ENCODE data around the gene DYNLT2B. TPM values are rescaled to one million over a fixed set of nuclear protein-coding genes. Genes with fewer than 3 reads are reported as not detected.

Gene DYNLT2B
- total and polyA plus RNA-seq, 2 donors (not counting 3 experiments of a cell fraction or from before 2014, with no cell fraction given): 9.2 to 13.9 TPM

GRCh38 chr3:196350067-196350466 lies 32.0 kb upstream of the DYNLT2B start:
- TF ChIP-seq FOS (IDR thresholded peaks at IDR 0.05; ENCODE audit: borderline replicate concordance, insufficient read depth, low read length) (no peak), MAX (IDR thresholded peaks at IDR 0.05; ENCODE audit: insufficient read depth, insufficient read length) (no peak), POLR2AphosphoS5 (IDR thresholded peaks at IDR 0.05; ENCODE audit: insufficient read depth, low read depth, low read length) (no peak), CTCF (IDR thresholded peaks at IDR 0.05; ENCODE audit: extremely low read depth in 1 of 2, insufficient read depth in 1 of 2, low read depth in 1 of 2, low read length in 2 of 2) (no peak), JUN (IDR thresholded peaks at IDR 0.05; ENCODE audit: borderline replicate concordance, insufficient read depth, insufficient read length, low read depth) (no peak), EZH2 (IDR thresholded peaks at IDR 0.05; ENCODE audit: borderline replicate concordance, low read depth, low read length, severe bottlenecking) (no peak), MYC (IDR thresholded peaks at IDR 0.05; ENCODE audit: low read depth, low read length) (no peak), POLR2A (IDR thresholded peaks at IDR 0.05; ENCODE audit: low read depth, low read length) (no peak), GATA2 (IDR thresholded peaks at IDR 0.05; ENCODE audit: insufficient read depth, insufficient read length, low read depth, low read length) (no peak)
- FAIRE-seq (no peak), DNase-seq (ENCODE audit: low read depth, low spot score) (no peak)
- CTCF ChIA-PET: interaction anchor here (1.2 kb wide), 1 partner anchor 39 kb away, joined by 5 read pairs; no protein-coding TSS in a partner anchor
- H3K36me3 ChIP-seq (ENCODE audit: control insufficient read depth in 2 of 2, extremely low read depth in 1 of 2, insufficient read depth in 2 of 2, low read length in 2 of 2): peaks cover 0 to under 1% of the 10 kb centered on the region in 2 experiments
- H3K27ac ChIP-seq (ENCODE audit: insufficient read depth, low read depth, low read length): no peak overlapping the region
- no peaks in the 10 kb centered on the region for H3K9me3 ChIP-seq (replicated peaks; ENCODE audit: control insufficient read depth, insufficient read depth, low read length)
- no peak overlapping the region for H3K9ac ChIP-seq (replicated peaks; ENCODE audit: extremely low read depth, insufficient read depth, low read length)
- no peaks in the 10 kb centered on the region for H3K9me1 ChIP-seq (replicated peaks; ENCODE audit: control insufficient read depth, extremely low read depth, insufficient read depth, low read length)
- intact Hi-C loops (cut with micrococcal nuclease) (no loop called here), dilution Hi-C loops (cut with MboI; ENCODE audit: extremely low pct_ligation_motif_present, low sequenced_read_pairs) (no loop called here)
- H3K4me3 ChIP-seq (replicated peaks in 1 of 3; ENCODE audit: insufficient read depth in 1 of 3, low read depth in 1 of 3, low read length in 3 of 3): no peak overlapping the region
- H3K79me2 ChIP-seq (ENCODE audit: control insufficient read depth, insufficient read depth, low read length): no peaks in the 10 kb centered on the region
- H3K4me2 ChIP-seq (ENCODE audit: insufficient read depth, low read length): no peak overlapping the region
- no peaks in the 10 kb centered on the region for H4K20me1 ChIP-seq (replicated peaks; ENCODE audit: control insufficient read depth, extremely low read depth, insufficient read depth, low read length)
- H3K4me1 ChIP-seq (ENCODE audit: control insufficient read depth, extremely low read depth, insufficient read depth, low read length): no peaks in the 10 kb centered on the region
- POLR2A ChIA-PET: no interaction called here
- H2AFZ ChIP-seq (ENCODE audit: low read depth, low read length): no peak overlapping the region
- BruUV-seq (replicated peaks): no TSS peak
- H3K27me3 ChIP-seq (ENCODE audit: control insufficient read depth in 2 of 2, insufficient read depth in 2 of 2, low read length in 2 of 2): no peaks in the 10 kb centered on the region
